B cell (primary cell): ENCODE results near the gene NPEPL1.

Experiments
- CTCF ChIP-seq: fragments of 200-600 bp; IDR thresholded peaks from one replicate; pipeline ENCODE4 v1.8.0; 2022; ENCODE audit warnings: antibody characterized with exemption, mild to moderate bottlenecking
- EZH2 ChIP-seq: IDR thresholded peaks from 2 replicates; pipeline ENCODE4 v1.6.1; 2012; ENCODE audit warnings: borderline replicate concordance, low read depth, mild to moderate bottlenecking, moderate library complexity, low read length; ENCODE audit not compliant: insufficient read depth, poor library complexity, severe bottlenecking

DNA sequence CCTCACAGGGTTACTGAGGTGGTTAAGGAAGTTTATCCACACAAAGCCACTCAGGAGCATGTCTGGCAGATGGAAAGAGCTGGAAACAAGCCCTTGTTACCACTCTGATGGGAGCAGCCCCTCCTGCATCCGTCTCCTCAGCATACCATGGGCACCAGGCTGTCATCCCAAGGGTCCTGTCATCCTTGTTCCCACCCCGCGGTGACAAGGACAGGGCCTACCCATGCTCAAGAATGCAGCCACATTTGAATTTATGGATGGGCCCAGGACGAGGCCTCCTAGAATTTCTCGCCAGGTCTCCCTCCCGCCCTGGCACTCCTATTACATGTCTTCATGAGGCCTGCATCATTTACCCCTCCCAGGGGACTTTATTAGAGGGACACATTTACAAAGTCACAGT, 60.0 kb downstream of the NPEPL1 start:
- TF ChIP-seq CTCF (no peak), EZH2 (no peak)
